Retinal pigment epithelial cell (primary cell): ENCODE data around the gene TNFRSF8.

Experiments
- DNase-seq: peaks from one replicate; pipeline ENCODE4 v3.0.0-alpha.2; 2010; ENCODE audit warnings: low read depth
- H3K4me3 ChIP-seq: 2 replicates; pipeline ENCODE4 v1.5.1; 2011; ENCODE audit warnings: mild to moderate bottlenecking, low read length, control low read depth, moderate library complexity
- CTCF ChIP-seq: conservative IDR thresholded peaks from 2 replicates; pipeline ENCODE4 v1.5.1; 2011; ENCODE audit warnings: low read depth, low read length, control low read depth, inconsistent platforms

TNFRSF8 gene

GRCh38 chr1:12166834-12167492, 103.9 kb downstream of the TNFRSF8 start, which contains the start of gene TNFRSF1B:
TNFRSF1B (plus strand) TSS chr1:12166991; CDS start chr1:12167092, 101 bp downstream.
- DNase-seq, result no peak
- TF ChIP-seq CTCF, result no peak
- no peak within 1 kb of the TSS for H3K4me3 ChIP-seq

- H3K4me3 ChIP-seq, result no peak overlapping the region
- no peak for TF ChIP-seq CTCF
- DNase-seq, result no peak
Measured at GRCh38 chr1:12167493-12168429, 104.7 kb downstream of the TNFRSF8 start.

GRCh38 chr1:12168451-12169160, 105.5 kb downstream of the TNFRSF8 start:
- DNase-seq, result no peak
- no peak for TF ChIP-seq CTCF
- no peak overlapping the region for H3K4me3 ChIP-seq

- no peak for DNase-seq
- no peak overlapping the region for H3K4me3 ChIP-seq
- no peak for TF ChIP-seq CTCF
Measured at GRCh38 chr1:12169442-12170135, 106.5 kb downstream of the TNFRSF8 start.

GRCh38 chr1:12170263-12170671, 107.2 kb downstream of the TNFRSF8 start:
- DNase-seq, result no peak
- H3K4me3 ChIP-seq, result no peak overlapping the region
- no peak for TF ChIP-seq CTCF

- H3K4me3 ChIP-seq, result no peak overlapping the region
- no peak for TF ChIP-seq CTCF
- no peak for DNase-seq
Measured at GRCh38 chr1:12171206-12172041, 108.3 kb downstream of the TNFRSF8 start.
